Measurements from ENCODE around the gene PCYT2. TPM values are rescaled to one million over a fixed set of nuclear protein-coding genes. Genes with fewer than 3 reads are reported as not detected.

Gene PCYT2
- total RNA-seq, 2 donors from 2014 or later = 21.6 to 26.0 TPM

- Mint-ChIP-seq H3K4me3 (peak overlapping the region; percentile 94), H3K4me1 (peaks cover 21% of the 10 kb centered on the region), H3K27me3 (no peaks in the 10 kb centered on the region), H3K36me3 (ENCODE audit: low read depth) (peaks cover 3% of the 10 kb centered on the region), H3K27ac (peak overlapping the region; percentile 78)
- H3K9me3 ChIP-seq (ENCODE audit: control insufficient read depth, low read length, poor library complexity, severe bottlenecking) = no peaks in the 10 kb centered on the region
- ATAC-seq (no peak), DNase-seq (no peak)
Measured at GRCh38 chr17:81858170-81858966, 52.8 kb downstream of the PCYT2 start.

DNA sequence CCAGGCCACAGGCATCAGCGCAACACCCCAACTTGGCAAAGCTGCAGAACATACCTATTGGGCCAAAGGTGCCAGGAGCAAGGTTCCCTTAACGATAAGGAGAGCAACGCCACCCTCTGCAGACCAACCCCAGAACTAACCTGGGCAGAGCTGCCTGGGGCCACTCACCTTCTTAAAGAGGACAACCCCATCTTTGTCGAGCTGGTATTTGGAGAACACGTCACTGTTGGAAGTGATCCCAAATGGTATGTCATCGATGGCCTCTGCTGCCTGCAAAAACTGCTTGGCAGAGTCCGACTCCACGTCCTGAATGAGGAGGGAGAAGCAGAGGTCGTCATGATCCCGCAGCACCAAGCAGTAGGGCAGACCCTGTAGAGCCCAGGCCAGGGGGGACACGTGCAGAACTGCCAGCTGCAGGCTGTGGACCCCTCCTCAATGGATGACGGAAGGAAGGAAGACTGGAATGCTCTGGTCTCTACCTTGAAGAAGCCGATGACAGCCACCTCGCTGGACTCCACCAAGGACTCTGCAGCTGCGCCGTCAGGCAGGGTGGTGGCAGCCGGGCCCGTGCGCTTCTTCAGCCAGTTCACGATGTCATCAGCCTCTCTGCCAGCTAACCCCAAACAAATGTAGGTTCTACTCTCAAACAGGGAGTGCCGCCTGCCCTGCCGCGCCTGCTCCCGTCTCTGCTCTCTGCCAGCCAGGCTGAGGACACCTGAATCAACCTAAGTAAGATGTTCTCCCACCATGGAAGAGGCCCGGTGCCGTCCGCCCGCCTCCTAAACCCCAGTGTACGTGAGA is 56.0 kb downstream of the PCYT2 start:
- Mint-ChIP-seq H3K27ac (no peak overlapping the region), H3K4me1 (peaks cover 13% of the 10 kb centered on the region), H3K27me3 (no peaks in the 10 kb centered on the region), H3K4me3 (no peak overlapping the region), H3K36me3 (ENCODE audit: low read depth) (peaks cover 3% of the 10 kb centered on the region)
- no peak for DNase-seq
- no peaks in the 10 kb centered on the region for H3K9me3 ChIP-seq (ENCODE audit: control insufficient read depth, low read length, poor library complexity, severe bottlenecking)
- peak; percentile 37 for ATAC-seq

DNA sequence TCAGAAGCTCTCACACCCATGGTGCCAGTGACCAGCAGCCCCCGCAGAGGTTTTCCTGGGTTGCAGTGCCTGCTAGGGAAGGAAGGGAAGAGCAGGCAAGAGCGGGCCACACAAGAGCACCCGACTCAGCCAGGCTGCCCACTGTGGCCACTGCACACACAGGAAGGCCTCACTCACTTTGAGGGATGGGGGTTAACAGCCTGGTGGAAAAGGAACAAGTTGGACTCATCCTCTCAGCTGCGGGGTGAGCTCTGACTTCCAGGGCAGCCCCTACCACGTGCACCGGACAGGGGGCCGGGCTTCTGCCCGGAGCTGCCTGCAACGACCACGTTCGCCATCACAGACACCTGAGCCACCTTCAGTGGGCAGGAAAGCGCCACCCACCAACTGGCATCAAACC is 59.0 kb downstream of the PCYT2 start:
- no peaks in the 10 kb centered on the region for H3K27me3 Mint-ChIP-seq
- H3K4me1 Mint-ChIP-seq = peaks cover 4% of the 10 kb centered on the region
- no peaks in the 10 kb centered on the region for H3K9me3 ChIP-seq (ENCODE audit: control insufficient read depth, low read length, poor library complexity, severe bottlenecking)
- H3K4me3 Mint-ChIP-seq = no peak overlapping the region
- H3K36me3 Mint-ChIP-seq (ENCODE audit: low read depth) = no peaks in the 10 kb centered on the region
- ATAC-seq = no peak
- no peak for DNase-seq
- no peak overlapping the region for H3K27ac Mint-ChIP-seq

GRCh38 chr17:81851423-81851822 is 59.8 kb downstream of the PCYT2 start:
- Mint-ChIP-seq H3K27ac (peak overlapping the region; percentile 63), H3K27me3 (no peaks in the 10 kb centered on the region), H3K4me1 (peaks cover 4% of the 10 kb centered on the region), H3K4me3 (no peak overlapping the region), H3K36me3 (ENCODE audit: low read depth) (no peaks in the 10 kb centered on the region)
- no peaks in the 10 kb centered on the region for H3K9me3 ChIP-seq (ENCODE audit: control insufficient read depth, low read length, poor library complexity, severe bottlenecking)
- ATAC-seq (no peak), DNase-seq (no peak)

Other genes with a start within 250 kb of the PCYT2 start
- 10 to 100 TPM; 32.8 to 34.4 TPM for gene OXLD1, start 244.8 kb downstream of the PCYT2 start, total RNA-seq
- gene CCDC137, start 244.7 kb downstream of the PCYT2 start, total RNA-seq = 10 to 100 TPM; 15.0 to 18.4 TPM
- 10 to 100 TPM; 10.5 to 34.0 TPM for gene ARL16, start 227.6 kb downstream of the PCYT2 start, total RNA-seq
- gene HGS, start 227.4 kb downstream of the PCYT2 start, total RNA-seq = 100 to 1,000 TPM; 111 to 121 TPM
- gene MRPL12, start 208.0 kb downstream of the PCYT2 start, total RNA-seq = 10 to 100 TPM; 21.4 to 21.8 TPM
- gene SLC25A10, start 199.1 kb downstream of the PCYT2 start, total RNA-seq = 1 to 10 TPM; 3.4 TPM
- gene GCGR, start 107.2 kb downstream of the PCYT2 start, total RNA-seq = not detected
- 10 to 100 TPM; 50.3 to 51.9 TPM for gene MCRIP1, start 78.1 kb downstream of the PCYT2 start, total RNA-seq
- gene PPP1R27, start 76.3 kb downstream of the PCYT2 start, total RNA-seq = not detected
- gene P4HB, start 50.9 kb downstream of the PCYT2 start, total RNA-seq = 100 to 1,000 TPM; 281 to 320 TPM
- 100 to 1,000 TPM; 564 to 643 TPM for gene ARHGDIA, start 40.1 kb downstream of the PCYT2 start, total RNA-seq
- gene ALYREF, start 19.8 kb downstream of the PCYT2 start, total RNA-seq = 10 to 100 TPM; 79.9 to 88.8 TPM
- gene ANAPC11, start 19.7 kb downstream of the PCYT2 start, total RNA-seq = 10 to 100 TPM; 32.8 to 36.2 TPM
- gene NPB, start 9.2 kb downstream of the PCYT2 start, total RNA-seq = not detected
- 10 to 100 TPM; 48.9 to 58.2 TPM for gene SIRT7, start 6.8 kb upstream of the PCYT2 start, total RNA-seq
- 10 to 100 TPM; 15.4 to 23.0 TPM for gene MAFG, start 16.3 kb upstream of the PCYT2 start, total RNA-seq
- 1 to 10 TPM in 1 of 2 donors, under 1 TPM in 1; 0.72 to 1.9 TPM for gene PYCR1, start 25.9 kb upstream of the PCYT2 start, total RNA-seq
- not detected for gene MYADML2, start 35.8 kb upstream of the PCYT2 start, total RNA-seq
- not detected for gene NOTUM, start 49.8 kb upstream of the PCYT2 start, total RNA-seq
- 10 to 100 TPM; 38.1 to 40.1 TPM for gene ASPSCR1, start 66.2 kb upstream of the PCYT2 start, total RNA-seq
- gene CENPX, start 111.5 kb upstream of the PCYT2 start, total RNA-seq = 10 to 100 TPM; 20.9 to 21.1 TPM
- gene LRRC45, start 111.9 kb upstream of the PCYT2 start, total RNA-seq = 10 to 100 TPM; 12.9 to 13.5 TPM
- gene RAC3, start 120.3 kb upstream of the PCYT2 start, total RNA-seq = 1 to 10 TPM; 2.6 to 3.1 TPM
- 10 to 100 TPM; 55.6 to 77.5 TPM for gene DCXR, start 126.3 kb upstream of the PCYT2 start, total RNA-seq
- gene RFNG, start 140.4 kb upstream of the PCYT2 start, total RNA-seq = 10 to 100 TPM; 26.5 to 28.3 TPM
- 10 to 100 TPM; 63.2 to 66.1 TPM for gene GPS1, start 140.5 kb upstream of the PCYT2 start, total RNA-seq
- gene DUS1L, start 154.4 kb upstream of the PCYT2 start, total RNA-seq = 100 to 1,000 TPM; 130 to 131 TPM
- gene FASN, start 186.8 kb upstream of the PCYT2 start, total RNA-seq = 100 to 1,000 TPM in 1 of 2 donors, 10 to 100 TPM in 1; 87.3 to 126 TPM